ENCODE data around the gene DLL1. TPM values are rescaled to one million over a fixed set of nuclear protein-coding genes. Genes with fewer than 3 reads are reported as not detected.
A peak's percentile ranks its signal among the peaks of the same experiment; 100 is the strongest.

Gene DLL1
- total RNA-seq, 1 donor, result 0.86 TPM

DNA sequence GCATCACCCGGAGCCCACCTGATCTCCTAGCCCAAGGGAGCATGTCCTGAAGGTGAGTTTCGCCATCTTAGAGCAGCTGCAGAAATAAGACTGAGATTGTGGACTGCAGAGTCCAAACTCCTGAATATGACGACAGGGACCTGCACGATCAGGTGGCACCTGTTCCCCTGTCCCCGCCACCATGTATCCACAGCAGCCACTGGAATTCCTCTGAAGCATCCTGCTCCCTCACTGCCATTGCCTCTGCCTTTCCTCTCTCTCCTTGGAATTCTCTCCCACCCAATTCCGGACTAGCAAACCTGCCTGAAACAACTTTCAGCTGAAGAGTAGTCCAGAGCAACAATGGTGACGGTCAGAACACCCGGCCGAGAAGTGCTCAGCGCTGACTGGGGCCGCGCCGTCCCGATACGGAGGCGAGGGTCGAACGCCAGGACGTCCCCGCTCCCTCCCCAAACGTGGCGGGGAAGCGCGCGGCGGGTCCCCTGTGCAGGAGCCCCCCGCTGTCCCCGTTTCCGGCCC is 15.0 kb upstream of the DLL1 start:
- TF ChIP-seq, protein P1, sequence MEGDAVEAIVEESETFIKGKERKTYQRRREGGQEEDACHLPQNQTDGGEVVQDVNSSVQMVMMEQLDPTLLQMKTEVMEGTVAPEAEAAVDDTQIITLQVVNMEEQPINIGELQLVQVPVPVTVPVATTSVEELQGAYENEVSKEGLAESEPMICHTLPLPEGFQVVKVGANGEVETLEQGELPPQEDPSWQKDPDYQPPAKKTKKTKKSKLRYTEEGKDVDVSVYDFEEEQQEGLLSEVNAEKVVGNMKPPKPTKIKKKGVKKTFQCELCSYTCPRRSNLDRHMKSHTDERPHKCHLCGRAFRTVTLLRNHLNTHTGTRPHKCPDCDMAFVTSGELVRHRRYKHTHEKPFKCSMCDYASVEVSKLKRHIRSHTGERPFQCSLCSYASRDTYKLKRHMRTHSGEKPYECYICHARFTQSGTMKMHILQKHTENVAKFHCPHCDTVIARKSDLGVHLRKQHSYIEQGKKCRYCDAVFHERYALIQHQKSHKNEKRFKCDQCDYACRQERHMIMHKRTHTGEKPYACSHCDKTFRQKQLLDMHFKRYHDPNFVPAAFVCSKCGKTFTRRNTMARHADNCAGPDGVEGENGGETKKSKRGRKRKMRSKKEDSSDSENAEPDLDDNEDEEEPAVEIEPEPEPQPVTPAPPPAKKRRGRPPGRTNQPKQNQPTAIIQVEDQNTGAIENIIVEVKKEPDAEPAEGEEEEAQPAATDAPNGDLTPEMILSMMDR (IDR thresholded peaks at IDR 0.05; ENCODE audit: insufficient read depth, low read depth, low read length), result no peak
- no peak for DNase-seq (ENCODE audit: low read depth)
- H3K4me3 ChIP-seq (ENCODE audit: low read depth, low read length), result peak overlapping the region; percentile 99

DNA sequence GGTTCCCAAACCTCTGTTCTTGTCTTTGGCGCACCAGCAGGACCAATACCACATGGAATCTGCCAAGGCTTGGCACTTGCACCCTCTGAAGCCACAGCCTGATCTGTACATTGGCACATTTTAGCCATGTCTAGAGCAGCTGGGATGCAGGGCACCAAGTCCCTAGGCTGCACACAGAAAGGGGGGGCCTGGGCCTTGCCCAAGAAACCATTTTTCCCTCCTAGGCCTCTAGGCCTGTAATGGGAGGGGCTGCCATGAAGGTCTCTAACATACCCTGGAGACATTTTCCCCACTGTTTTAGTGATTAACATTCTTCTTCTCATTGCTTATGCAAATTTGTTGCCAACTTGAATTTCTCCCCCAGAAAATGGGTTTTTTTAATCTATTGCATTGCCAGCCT is 10.3 kb upstream of the DLL1 start:
- TF ChIP-seq, protein P1 (IDR thresholded peaks at IDR 0.05; ENCODE audit: insufficient read depth, low read depth, low read length), result no peak
- no peak for DNase-seq (ENCODE audit: low read depth)
- H3K4me3 ChIP-seq (ENCODE audit: low read depth, low read length), result no peak overlapping the region

DNA sequence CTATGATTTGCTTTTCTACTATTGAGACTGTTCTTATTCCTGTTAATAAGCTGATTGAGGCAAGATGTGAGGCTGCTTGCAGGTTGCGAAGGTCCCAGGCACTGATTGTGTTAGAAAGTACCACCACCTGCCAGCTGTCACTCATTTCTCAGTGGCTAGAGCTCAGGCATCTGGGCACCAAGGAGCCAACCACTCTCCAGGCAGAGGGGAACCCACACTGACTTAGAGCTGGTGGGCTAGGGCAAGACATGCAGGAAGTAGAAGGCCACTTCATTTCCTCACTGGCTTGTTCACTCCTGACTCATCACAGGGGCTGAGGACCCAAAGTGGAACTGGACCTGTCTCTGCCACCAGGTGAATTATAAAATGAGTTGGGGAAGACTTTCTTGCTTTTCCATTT is 7.8 kb upstream of the DLL1 start:
- DNase-seq (ENCODE audit: low read depth), result no peak
- TF ChIP-seq, protein P1 (IDR thresholded peaks at IDR 0.05; ENCODE audit: insufficient read depth, low read depth, low read length), result no peak
- H3K4me3 ChIP-seq (ENCODE audit: low read depth, low read length), result no peak overlapping the region

DNA sequence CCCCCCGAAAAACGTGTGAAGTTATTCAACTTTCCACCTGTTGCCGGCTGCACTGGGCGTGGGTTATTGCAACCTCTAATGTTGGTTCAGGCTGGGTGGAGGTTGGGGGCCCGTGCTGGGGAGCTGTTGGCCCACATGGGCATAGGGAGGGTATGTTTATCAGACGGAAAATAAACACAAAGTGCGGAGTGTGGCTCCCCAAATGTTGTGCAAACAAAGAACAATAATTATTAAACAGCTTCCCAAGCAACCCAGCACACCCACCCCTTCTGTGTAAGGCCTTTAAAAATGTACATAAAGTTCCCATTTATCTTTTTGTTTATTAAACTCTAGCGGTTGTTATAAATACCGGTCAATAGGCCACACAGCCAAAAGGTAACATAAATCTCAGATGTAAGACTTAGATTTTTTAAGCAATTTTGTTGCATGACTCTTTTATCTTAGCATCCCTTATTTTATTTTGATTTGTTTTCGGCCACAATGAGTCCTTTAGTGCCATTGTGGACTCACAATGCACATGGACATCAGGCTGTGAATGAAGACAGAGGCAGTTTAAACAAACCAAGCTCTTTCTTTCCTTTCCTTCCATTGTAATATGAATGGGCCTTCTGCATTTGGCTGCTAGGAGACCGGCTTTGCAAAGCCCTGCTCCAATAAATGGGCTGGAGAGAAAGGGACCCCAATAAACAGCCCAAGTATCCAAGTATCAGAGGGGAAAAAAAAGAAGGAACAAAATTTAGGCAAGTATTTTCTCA is 6.9 kb upstream of the DLL1 start:
- H3K4me3 ChIP-seq (ENCODE audit: low read depth, low read length), result no peak overlapping the region
- peak; percentile 48 for DNase-seq (ENCODE audit: low read depth)
- TF ChIP-seq, protein P1 (IDR thresholded peaks at IDR 0.05; ENCODE audit: insufficient read depth, low read depth, low read length), result no peak

DNA sequence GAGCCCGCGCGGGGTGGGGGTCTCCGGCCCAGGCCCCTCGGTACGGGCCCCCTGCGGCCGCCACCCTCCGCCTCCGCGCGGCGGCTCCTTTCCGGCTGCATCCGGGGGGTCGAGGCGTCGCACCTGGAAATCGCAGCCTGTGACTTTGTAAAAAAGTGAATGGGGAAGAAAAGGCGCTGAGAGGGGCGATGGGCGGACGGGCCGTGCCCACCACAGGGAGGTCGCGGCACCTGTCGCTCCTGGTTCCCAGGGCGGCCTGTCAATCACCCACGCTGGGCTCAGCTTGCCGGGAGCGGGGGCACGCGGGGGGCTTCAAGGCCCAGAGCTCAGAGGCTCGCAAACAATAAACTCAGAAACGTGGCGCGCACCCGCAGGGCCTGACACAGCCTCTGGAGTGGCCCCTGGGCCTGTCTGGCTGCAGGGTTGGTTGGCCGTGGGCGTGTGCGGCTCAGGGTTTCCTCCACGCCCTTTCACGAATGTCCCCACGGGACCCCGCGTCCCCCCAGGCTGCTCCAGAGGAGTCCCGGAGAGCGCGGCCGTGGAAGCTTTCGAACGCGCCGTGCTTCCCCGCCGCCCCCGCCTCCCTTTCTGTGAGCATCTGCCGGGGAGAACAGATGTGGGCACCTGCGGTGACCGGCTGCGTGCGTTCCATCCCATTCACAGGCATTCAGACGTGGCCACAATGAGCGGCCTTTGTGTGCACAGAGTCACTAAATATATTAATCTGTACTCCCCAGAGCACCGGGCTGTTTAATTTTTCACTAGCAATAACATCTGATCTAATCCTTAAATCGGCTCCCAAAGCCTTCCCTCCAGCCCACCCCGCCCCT is 6.1 kb upstream of the DLL1 start:
- TF ChIP-seq, protein P1 (IDR thresholded peaks at IDR 0.05; ENCODE audit: insufficient read depth, low read depth, low read length), result no peak
- no peak overlapping the region for H3K4me3 ChIP-seq (ENCODE audit: low read depth, low read length)
- no peak for DNase-seq (ENCODE audit: low read depth)

DNA sequence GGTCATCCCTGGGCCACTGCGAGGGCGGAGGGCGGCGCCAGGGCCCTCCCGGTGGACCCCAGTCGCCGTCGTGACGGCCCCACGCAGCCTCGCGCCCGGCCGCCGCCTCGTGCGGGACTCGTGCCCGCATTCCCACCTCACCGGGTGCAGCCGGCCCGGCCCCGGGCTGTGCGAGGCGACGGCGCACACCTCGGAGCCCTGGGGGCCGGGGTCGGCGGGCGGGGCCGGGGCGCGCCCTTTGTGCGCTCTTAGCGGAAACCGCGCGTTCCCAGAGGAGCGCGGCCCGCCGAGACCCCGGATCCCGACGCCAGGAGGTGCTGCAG is 5.5 kb upstream of the DLL1 start:
- TF ChIP-seq, protein P1 (IDR thresholded peaks at IDR 0.05; ENCODE audit: insufficient read depth, low read depth, low read length), result no peak
- no peak for DNase-seq (ENCODE audit: low read depth)
- no peak overlapping the region for H3K4me3 ChIP-seq (ENCODE audit: low read depth, low read length)

Data from fibroblast of villous mesenchyme (primary cell).